ENCODE measurements around the gene CCDC182. TPM values are rescaled to one million over a fixed set of nuclear protein-coding genes. Genes with fewer than 3 reads are reported as not detected.

The CCDC182 gene
- total RNA-seq, 4 donors from 2014 or later, result not detected

- Histone ChIP-seq H3K27me3 (peaks cover 13% of the 10 kb centered on the region), H3K4me3 (no peak overlapping the region), H3K4me1 (peaks cover 5 to 17% (median 10%) of the 10 kb centered on the region in 4 donors), H3K9me3 (no peaks in the 10 kb centered on the region), H3K36me3 (no peaks in the 10 kb centered on the region), H3K27ac (no peak overlapping the region)
- WGBS, 2 donors (ENCODE audit: low coverage in 1 of 2), result 46 to 64% methylated on average over 5 to 11 of the region's 11 CpGs
- intact Hi-C loops (cut with DNase I; ENCODE audit: low total_unique reads), result no loop called here
- no peak for TF ChIP-seq POLR2A (IDR thresholded peaks at IDR 0.05)
- TF ChIP-seq CTCF (IDR thresholded peaks at IDR 0.05), result no peak
- no peak for TF ChIP-seq POLR2AphosphoS5 (IDR thresholded peaks at IDR 0.05)
- no peak for TF ChIP-seq EP300 (IDR thresholded peaks at IDR 0.05; ENCODE audit: low read depth)
- in situ Hi-C loops (cut with MboI; ENCODE audit: low pct_ligation_motif_present in 1 of 4, low pct_unique_long_range_greater_than_20kb in 1 of 4, low sequenced_read_pairs in 3 of 4), result no loop called here
- no peak for DNase-seq
These were observed 36.4 kb upstream of the CCDC182 start for GRCh38 chr17:57781386-57782061.

GRCh38 chr17:57779706-57780105 is 34.6 kb upstream of the CCDC182 start:
- 33 to 59% methylated on average over 1 to 2 of the region's 2 CpGs for WGBS, 2 donors (ENCODE audit: low coverage in 1 of 2)
- Histone ChIP-seq H3K36me3 (no peaks in the 10 kb centered on the region), H3K4me1 (peaks cover 5 to 17% (median 10%) of the 10 kb centered on the region in 4 donors), H3K27me3 (peaks cover 13% of the 10 kb centered on the region), H3K27ac (no peak overlapping the region), H3K9me3 (no peaks in the 10 kb centered on the region), H3K4me3 (no peak overlapping the region)
- in situ Hi-C loops (cut with MboI; ENCODE audit: low pct_ligation_motif_present in 1 of 4, low pct_unique_long_range_greater_than_20kb in 1 of 4, low sequenced_read_pairs in 3 of 4), result no loop called here
- no peak for DNase-seq
- intact Hi-C loops (cut with DNase I; ENCODE audit: low total_unique reads), result no loop called here
- TF ChIP-seq EP300 (IDR thresholded peaks at IDR 0.05; ENCODE audit: low read depth), result no peak
- no peak for TF ChIP-seq POLR2AphosphoS5 (IDR thresholded peaks at IDR 0.05)
- no peak for TF ChIP-seq CTCF (IDR thresholded peaks at IDR 0.05)
- no peak for TF ChIP-seq POLR2A (IDR thresholded peaks at IDR 0.05)

- Histone ChIP-seq H3K36me3 (no peaks in the 10 kb centered on the region), H3K27ac (no peak overlapping the region), H3K27me3 (peaks cover 19% of the 10 kb centered on the region), H3K4me1 (peaks cover 4 to 15% (median 8%) of the 10 kb centered on the region in 4 donors), H3K9me3 (no peaks in the 10 kb centered on the region), H3K4me3 (no peak overlapping the region)
- in situ Hi-C loops (cut with MboI; ENCODE audit: low pct_ligation_motif_present in 1 of 4, low pct_unique_long_range_greater_than_20kb in 1 of 4, low sequenced_read_pairs in 3 of 4) (no loop called here), intact Hi-C loops (cut with DNase I; ENCODE audit: low total_unique reads) (no loop called here)
- TF ChIP-seq POLR2AphosphoS5 (IDR thresholded peaks at IDR 0.05) (no peak), EP300 (IDR thresholded peaks at IDR 0.05; ENCODE audit: low read depth) (no peak), CTCF (IDR thresholded peaks at IDR 0.05) (no peak)
- no peak for DNase-seq
- 73 to 79% methylated on average over 5 to 6 of the region's 6 CpGs for WGBS, 2 donors (ENCODE audit: low coverage in 1 of 2)
These were observed 33.2 kb upstream of the CCDC182 start for GRCh38 chr17:57778306-57778705.

- 95% methylated on average over 3 to 12 of the region's 12 CpGs for WGBS, 2 donors (ENCODE audit: low coverage in 1 of 2)
- no peak for DNase-seq
- TF ChIP-seq EP300 (IDR thresholded peaks at IDR 0.05; ENCODE audit: low read depth), result no peak
- no peak for TF ChIP-seq CTCF (IDR thresholded peaks at IDR 0.05)
- no peak for TF ChIP-seq POLR2AphosphoS5 (IDR thresholded peaks at IDR 0.05)
- no peak for TF ChIP-seq POLR2A (IDR thresholded peaks at IDR 0.05)
- Histone ChIP-seq H3K9me3 (no peaks in the 10 kb centered on the region), H3K27ac (no peak overlapping the region), H3K4me3 (no peak overlapping the region), H3K27me3 (peaks cover 15% of the 10 kb centered on the region), H3K36me3 (no peaks in the 10 kb centered on the region), H3K4me1 (no peaks in the 10 kb centered on the region)
- in situ Hi-C loops (cut with MboI; ENCODE audit: low pct_ligation_motif_present in 1 of 4, low pct_unique_long_range_greater_than_20kb in 1 of 4, low sequenced_read_pairs in 3 of 4), result no loop called here
- intact Hi-C loops (cut with DNase I; ENCODE audit: low total_unique reads), result no loop called here
These were observed 31.3 kb upstream of the CCDC182 start for GRCh38 chr17:57776366-57776765.

Data from transverse colon (tissue), 4 donors.